Measurements from ENCODE around the gene MFNG. TPM values are rescaled to one million over a fixed set of nuclear protein-coding genes. Genes with fewer than 3 reads are reported as not detected.

The MFNG gene
- total RNA-seq, 2 donors from 2014 or later = 9.9 to 19.5 TPM

DNA sequence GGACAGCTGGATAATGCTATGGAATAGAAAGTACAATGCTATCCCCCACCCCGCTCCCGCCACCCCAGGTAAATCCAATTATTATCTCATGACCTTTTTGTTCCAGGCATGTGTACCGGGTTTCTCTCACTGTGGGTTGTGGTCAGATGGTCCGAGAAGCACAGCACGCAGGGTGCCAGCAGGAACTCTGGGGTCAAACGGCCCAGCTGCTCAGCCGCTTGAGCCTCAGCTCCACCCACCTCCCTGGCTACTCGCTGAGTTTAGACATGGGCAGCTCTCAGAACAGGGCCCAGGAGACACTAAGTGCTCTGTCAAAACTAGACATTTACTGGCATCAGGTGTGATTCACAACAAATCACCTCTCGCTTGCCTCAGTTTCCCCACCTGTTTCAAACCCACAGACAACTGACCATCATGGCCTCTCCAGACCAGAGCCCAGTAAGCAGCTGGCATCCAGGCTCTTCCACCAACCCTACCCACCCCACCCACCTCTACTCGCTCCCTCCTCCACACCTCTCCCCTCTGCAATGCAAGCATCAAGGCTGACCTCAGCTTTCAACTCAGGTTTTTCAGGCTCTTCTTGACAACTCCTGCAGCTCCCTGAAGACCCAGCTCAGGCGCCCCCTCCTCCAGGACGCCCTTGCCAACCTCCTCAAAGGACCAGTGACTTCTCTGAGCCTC lies 13.0 kb upstream of the MFNG start:
- TF ChIP-seq, protein P1, sequence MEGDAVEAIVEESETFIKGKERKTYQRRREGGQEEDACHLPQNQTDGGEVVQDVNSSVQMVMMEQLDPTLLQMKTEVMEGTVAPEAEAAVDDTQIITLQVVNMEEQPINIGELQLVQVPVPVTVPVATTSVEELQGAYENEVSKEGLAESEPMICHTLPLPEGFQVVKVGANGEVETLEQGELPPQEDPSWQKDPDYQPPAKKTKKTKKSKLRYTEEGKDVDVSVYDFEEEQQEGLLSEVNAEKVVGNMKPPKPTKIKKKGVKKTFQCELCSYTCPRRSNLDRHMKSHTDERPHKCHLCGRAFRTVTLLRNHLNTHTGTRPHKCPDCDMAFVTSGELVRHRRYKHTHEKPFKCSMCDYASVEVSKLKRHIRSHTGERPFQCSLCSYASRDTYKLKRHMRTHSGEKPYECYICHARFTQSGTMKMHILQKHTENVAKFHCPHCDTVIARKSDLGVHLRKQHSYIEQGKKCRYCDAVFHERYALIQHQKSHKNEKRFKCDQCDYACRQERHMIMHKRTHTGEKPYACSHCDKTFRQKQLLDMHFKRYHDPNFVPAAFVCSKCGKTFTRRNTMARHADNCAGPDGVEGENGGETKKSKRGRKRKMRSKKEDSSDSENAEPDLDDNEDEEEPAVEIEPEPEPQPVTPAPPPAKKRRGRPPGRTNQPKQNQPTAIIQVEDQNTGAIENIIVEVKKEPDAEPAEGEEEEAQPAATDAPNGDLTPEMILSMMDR (IDR thresholded peaks at IDR 0.05) = no peak
- H3K27me3 ChIP-seq = no peaks in the 10 kb centered on the region
- H3K4me1 ChIP-seq = peaks cover 0 to 68% of the 10 kb centered on the region in 2 donors
- H3K36me3 ChIP-seq = no peaks in the 10 kb centered on the region
- DNase-seq (ENCODE audit: low spot score) = no peak
- H3K27ac ChIP-seq = no peak overlapping the region
- H3K9me3 ChIP-seq = no peaks in the 10 kb centered on the region
- no peak overlapping the region for H3K4me3 ChIP-seq

DNA sequence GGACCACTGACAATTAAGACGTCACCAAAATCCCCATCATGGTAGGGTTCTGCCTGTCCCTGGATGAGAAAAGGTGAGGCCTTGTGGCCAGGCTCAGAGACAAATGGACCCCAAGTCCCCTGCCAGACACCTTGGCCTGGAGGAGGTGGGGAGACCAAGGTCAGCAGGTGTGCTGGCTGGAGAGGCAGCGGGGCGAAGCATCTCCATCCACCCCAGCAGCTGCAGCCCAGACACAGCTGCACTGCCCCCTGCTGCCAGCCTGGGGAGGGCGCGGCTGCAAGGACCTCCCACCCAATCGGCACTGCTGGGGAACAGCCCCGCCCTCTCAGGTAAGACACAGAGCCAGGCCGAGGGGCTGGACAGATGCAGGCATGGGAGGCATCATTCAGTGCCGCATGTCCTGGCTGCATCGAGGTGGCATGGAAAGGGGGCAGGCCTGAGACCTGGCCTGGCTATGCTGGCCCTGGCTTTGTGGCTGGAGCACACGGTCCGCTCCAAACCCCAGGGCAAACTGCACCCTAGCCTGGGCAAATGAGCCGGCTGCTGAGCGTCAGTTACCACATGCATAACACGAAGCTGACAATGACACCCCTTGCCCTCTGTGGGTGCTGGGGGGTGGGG lies 12.2 kb upstream of the MFNG start:
- TF ChIP-seq, protein P1 (IDR thresholded peaks at IDR 0.05) = peak in 1 of 2 donors; percentile 53
- Histone ChIP-seq H3K36me3 (no peaks in the 10 kb centered on the region), H3K4me1 (peaks cover 0 to 60% of the 10 kb centered on the region in 2 donors), H3K9me3 (no peaks in the 10 kb centered on the region), H3K27ac (no peak overlapping the region), H3K4me3 (no peak overlapping the region), H3K27me3 (no peaks in the 10 kb centered on the region)
- no peak for DNase-seq (ENCODE audit: low spot score)

DNA sequence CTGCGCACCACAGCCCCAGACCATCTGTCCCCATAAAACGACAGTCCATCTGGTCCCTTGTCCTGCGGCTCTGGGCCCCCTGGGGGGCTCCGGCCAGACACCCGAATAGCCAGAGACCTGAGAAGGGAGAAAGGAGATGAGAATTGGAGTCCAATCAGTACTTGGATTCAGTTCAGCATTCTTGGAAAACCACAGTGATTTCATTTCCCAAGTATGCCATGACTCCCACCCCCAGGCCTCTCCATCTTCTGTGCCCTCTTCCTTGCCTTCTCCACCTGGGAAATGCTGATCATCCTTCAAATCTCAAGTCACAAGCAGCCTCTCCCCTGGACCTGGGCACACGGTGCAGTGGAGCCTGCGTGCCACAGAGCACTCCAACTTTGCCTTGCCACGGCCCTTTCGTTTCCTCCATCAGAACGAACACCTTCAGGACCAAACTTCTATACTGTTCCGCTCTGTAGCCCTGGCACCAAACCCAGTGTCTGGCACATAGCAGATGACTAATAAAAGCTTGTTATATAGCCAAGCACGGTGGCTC lies 10.9 kb upstream of the MFNG start:
- H3K27me3 ChIP-seq = no peaks in the 10 kb centered on the region

DNA sequence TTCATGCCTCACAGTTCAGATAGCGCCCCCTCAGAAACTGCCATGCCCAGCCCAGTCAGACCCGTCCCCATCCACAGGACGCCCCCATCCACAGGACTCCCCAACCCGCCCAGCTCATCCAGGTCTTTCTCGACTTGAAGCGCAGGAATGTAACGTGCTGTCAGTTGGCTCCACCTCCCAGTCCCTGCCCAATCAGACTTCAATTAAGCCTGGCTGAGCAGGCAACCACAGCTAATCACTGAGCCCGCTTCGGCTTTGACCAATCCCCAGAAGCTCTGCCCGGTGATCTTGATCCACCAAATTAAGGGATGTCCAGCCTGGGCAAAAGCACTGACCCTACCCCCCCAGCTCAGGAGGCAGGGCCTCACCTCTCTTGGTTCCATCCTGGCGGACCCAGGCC lies 10.5 kb upstream of the MFNG start:
- H3K4me3 ChIP-seq = no peak overlapping the region
- H3K9me3 ChIP-seq = no peaks in the 10 kb centered on the region
- H3K27me3 ChIP-seq = no peaks in the 10 kb centered on the region
- H3K27ac ChIP-seq = no peak overlapping the region
- no peak for DNase-seq (ENCODE audit: low spot score)
- H3K4me1 ChIP-seq = peaks cover 0 to 43% of the 10 kb centered on the region in 2 donors
- H3K36me3 ChIP-seq = no peaks in the 10 kb centered on the region
- TF ChIP-seq, protein P1 (IDR thresholded peaks at IDR 0.05) = no peak

More for the DNA sequence above, 10.9 kb upstream of the MFNG start:
- peaks cover 0 to 48% of the 10 kb centered on the region in 2 donors for H3K4me1 ChIP-seq
- H3K36me3 ChIP-seq = no peaks in the 10 kb centered on the region
- no peak overlapping the region for H3K27ac ChIP-seq
- no peaks in the 10 kb centered on the region for H3K9me3 ChIP-seq
- no peak for DNase-seq (ENCODE audit: low spot score)
- no peak overlapping the region for H3K4me3 ChIP-seq
- TF ChIP-seq, protein P1 (IDR thresholded peaks at IDR 0.05) = no peak

DNA sequence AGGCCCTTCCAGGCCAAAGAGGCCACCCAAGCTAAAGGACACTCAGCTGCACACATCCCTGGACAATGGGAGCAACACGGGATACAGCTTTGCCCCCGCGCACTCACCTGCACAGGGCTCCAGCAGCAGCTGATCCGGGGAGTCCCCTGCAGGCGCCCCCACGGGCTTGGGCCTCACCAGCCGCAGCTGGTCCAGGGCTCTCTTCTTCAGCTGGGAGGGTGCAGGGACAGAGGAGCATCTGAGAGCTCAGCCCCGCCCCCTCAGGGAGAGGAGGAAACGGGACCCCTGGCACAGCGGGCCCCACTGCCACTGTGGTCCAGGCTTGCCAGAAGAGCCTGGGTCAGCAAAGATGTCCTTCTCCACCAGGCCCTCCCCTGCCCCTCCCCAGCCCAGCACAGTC lies 7.8 kb upstream of the MFNG start:
- Histone ChIP-seq H3K36me3 (no peaks in the 10 kb centered on the region), H3K27ac (no peak overlapping the region), H3K4me3 (no peak overlapping the region), H3K9me3 (no peaks in the 10 kb centered on the region), H3K4me1 (peaks cover 0 to 17% of the 10 kb centered on the region in 2 donors), H3K27me3 (no peaks in the 10 kb centered on the region)
- TF ChIP-seq, protein P1 (IDR thresholded peaks at IDR 0.05) = no peak
- DNase-seq (ENCODE audit: low spot score) = no peak
